Transverse colon (tissue), 3 donors: ENCODE results near the gene ANKS1B.

Experiments
- EP300 ChIP-seq: sonication (generic); formaldehyde crosslinking; IDR thresholded peaks from one replicate; pipeline ENCODE4 v1.6.1; 2017; ENCODE audit warnings: antibody characterized with exemption, low read depth
- TF ChIP-seq, protein P1 (sequence below), 5 experiments: fragments of 200-600 bp in 3 of 5; fragments of 450-650 bp in 2 of 5; sonication (generic) in 3 of 5; IDR thresholded peaks; 1 replicate in 2 of 5; 2 replicates in 3 of 5; pipeline ENCODE4 v1.5.1; 2016 to 2017; ENCODE audit warnings: antibody characterized with exemption in 5 of 5, inconsistent platforms in 3 of 5, mild to moderate bottlenecking in 2 of 5, moderate library complexity in 1 of 5

DNA sequence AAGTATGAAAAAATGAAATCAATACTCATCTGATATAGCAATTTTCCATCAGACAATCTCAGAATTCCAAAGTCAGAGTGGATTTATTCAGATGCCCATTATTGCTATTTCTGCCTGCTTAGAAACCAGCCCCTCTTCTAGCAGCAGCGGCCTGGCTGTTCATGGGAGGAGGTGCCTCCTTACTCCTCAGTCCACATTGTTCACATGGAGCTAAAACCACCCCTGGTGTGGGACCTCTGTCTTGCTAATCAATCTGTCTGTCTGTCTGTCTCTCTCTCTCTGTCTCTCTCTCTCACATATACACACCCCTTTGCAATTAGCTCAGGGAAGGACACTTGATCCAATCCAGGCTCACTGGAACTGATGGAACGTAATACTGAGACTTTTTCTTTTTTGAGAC, 1163.5 kb downstream of the ANKS1B start:
- TF ChIP-seq, protein P1, sequence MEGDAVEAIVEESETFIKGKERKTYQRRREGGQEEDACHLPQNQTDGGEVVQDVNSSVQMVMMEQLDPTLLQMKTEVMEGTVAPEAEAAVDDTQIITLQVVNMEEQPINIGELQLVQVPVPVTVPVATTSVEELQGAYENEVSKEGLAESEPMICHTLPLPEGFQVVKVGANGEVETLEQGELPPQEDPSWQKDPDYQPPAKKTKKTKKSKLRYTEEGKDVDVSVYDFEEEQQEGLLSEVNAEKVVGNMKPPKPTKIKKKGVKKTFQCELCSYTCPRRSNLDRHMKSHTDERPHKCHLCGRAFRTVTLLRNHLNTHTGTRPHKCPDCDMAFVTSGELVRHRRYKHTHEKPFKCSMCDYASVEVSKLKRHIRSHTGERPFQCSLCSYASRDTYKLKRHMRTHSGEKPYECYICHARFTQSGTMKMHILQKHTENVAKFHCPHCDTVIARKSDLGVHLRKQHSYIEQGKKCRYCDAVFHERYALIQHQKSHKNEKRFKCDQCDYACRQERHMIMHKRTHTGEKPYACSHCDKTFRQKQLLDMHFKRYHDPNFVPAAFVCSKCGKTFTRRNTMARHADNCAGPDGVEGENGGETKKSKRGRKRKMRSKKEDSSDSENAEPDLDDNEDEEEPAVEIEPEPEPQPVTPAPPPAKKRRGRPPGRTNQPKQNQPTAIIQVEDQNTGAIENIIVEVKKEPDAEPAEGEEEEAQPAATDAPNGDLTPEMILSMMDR (IDR thresholded peaks at IDR 0.05) = no peak
- no peak for TF ChIP-seq EP300
